Measurements from ENCODE around the gene CTNND1.

Gene CTNND1

DNA sequence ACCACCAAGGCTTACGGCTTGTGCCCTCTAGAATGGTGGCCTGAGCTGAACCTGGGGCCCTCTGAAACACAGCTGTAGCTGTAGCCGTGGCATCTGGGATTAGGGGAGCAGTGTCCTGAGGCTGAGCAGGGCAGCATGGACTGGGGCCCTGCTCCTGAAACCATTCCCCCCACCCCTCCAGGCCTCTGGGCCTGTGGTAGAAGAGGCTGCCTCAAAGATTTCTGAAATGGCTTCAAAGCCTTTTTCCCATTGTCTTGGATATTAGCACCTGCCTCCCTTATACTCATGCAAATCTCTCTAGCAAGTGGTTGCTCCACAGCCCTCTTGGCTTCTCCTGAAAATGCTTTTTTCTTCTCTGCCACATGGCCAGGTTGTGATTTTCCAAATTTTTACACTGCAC lies 106.9 kb downstream of the CTNND1 start:
- TF ChIP-seq, protein P1, sequence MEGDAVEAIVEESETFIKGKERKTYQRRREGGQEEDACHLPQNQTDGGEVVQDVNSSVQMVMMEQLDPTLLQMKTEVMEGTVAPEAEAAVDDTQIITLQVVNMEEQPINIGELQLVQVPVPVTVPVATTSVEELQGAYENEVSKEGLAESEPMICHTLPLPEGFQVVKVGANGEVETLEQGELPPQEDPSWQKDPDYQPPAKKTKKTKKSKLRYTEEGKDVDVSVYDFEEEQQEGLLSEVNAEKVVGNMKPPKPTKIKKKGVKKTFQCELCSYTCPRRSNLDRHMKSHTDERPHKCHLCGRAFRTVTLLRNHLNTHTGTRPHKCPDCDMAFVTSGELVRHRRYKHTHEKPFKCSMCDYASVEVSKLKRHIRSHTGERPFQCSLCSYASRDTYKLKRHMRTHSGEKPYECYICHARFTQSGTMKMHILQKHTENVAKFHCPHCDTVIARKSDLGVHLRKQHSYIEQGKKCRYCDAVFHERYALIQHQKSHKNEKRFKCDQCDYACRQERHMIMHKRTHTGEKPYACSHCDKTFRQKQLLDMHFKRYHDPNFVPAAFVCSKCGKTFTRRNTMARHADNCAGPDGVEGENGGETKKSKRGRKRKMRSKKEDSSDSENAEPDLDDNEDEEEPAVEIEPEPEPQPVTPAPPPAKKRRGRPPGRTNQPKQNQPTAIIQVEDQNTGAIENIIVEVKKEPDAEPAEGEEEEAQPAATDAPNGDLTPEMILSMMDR (IDR thresholded peaks at IDR 0.05): no peak
